Keratinocyte (primary cell): ENCODE measurements around the gene GALNT9. TPM values are rescaled to one million over a fixed set of nuclear protein-coding genes. Genes with fewer than 3 reads are reported as not detected.
A peak's percentile ranks its signal among the peaks of the same experiment; 100 is the strongest.

Source experiments
- DNase-seq: peaks from one replicate; pipeline ENCODE4 v3.0.0-alpha.2; 2011; ENCODE audit warnings: low read depth, missing footprints, low spot score
- FAIRE-seq: peaks from 2 replicates; lab custom pipeline; 2011; peaks lifted over from hg19 to GRCh38; lab: Jason Lieb, UNC
- H2AFZ ChIP-seq: 2 replicates; pipeline ENCODE4 v1.6.0; 2012; ENCODE audit warnings: low read length, control low read depth, inconsistent platforms; ENCODE audit not compliant: control insufficient read depth
- H3K27ac ChIP-seq: 2 replicates; pipeline ENCODE4 v1.5.1; 2011; ENCODE audit warnings: low read length; ENCODE audit not compliant: control insufficient read depth, insufficient read depth
- H3K27me3 ChIP-seq: 3 replicates; pipeline ENCODE4 v1.6.0; 2011; ENCODE audit warnings: low read length; ENCODE audit not compliant: control insufficient read depth, insufficient read depth; ENCODE audit errors: extremely low read depth
- H3K36me3 ChIP-seq, 2 experiments: 2 replicates in 1 of 2; 3 replicates in 1 of 2; pipeline ENCODE4 v1.5.1; 2011; ENCODE audit warnings: low read length in 2 of 2, mild to moderate bottlenecking in 1 of 2; ENCODE audit not compliant: control insufficient read depth in 2 of 2, insufficient read depth in 2 of 2; ENCODE audit errors: extremely low read depth in 1 of 2
- H3K4me1 ChIP-seq: 3 replicates; pipeline ENCODE4 v1.5.1; 2011; ENCODE audit warnings: low read length; ENCODE audit not compliant: control insufficient read depth, insufficient read depth; ENCODE audit errors: extremely low read depth
- H3K4me2 ChIP-seq: 3 replicates; pipeline ENCODE4 v1.6.0; 2011; ENCODE audit warnings: low read depth, low read length; ENCODE audit not compliant: control insufficient read depth, insufficient read depth; ENCODE audit errors: extremely low read depth
- H3K4me3 ChIP-seq, 3 experiments: fragments of 200-600 bp in 1 of 3; sonication (generic) in 1 of 3; 2 replicates in 2 of 3; 3 replicates in 1 of 3; pipeline ENCODE4 v1.5.1; 2011 to 2016; ENCODE audit warnings: low read length in 3 of 3, mild to moderate bottlenecking in 3 of 3, control low read depth in 2 of 3, inconsistent platforms in 1 of 3, low read depth in 1 of 3, mixed read lengths in 1 of 3, mixed run types in 1 of 3, moderate library complexity in 1 of 3; ENCODE audit not compliant: control insufficient read depth in 2 of 3, insufficient read depth in 2 of 3; ENCODE audit errors: extremely low read depth in 1 of 3
- H3K79me2 ChIP-seq: 2 replicates; pipeline ENCODE4 v1.6.0; 2012; ENCODE audit warnings: low read length; ENCODE audit not compliant: control insufficient read depth, insufficient read depth
- H3K9ac ChIP-seq: 3 replicates; pipeline ENCODE4 v1.6.0; 2011; ENCODE audit warnings: low read length; ENCODE audit not compliant: control insufficient read depth, insufficient read depth; ENCODE audit errors: extremely low read depth
- H3K9me1 ChIP-seq: 3 replicates; pipeline ENCODE4 v1.6.0; 2011; ENCODE audit warnings: low read length; ENCODE audit not compliant: control insufficient read depth, insufficient read depth; ENCODE audit errors: extremely low read depth
- H3K9me3 ChIP-seq: 2 replicates; pipeline ENCODE4 v1.5.1; 2012; ENCODE audit warnings: low read depth, low read length; ENCODE audit not compliant: control insufficient read depth
- H4K20me1 ChIP-seq: 3 replicates; pipeline ENCODE4 v1.6.0; 2011; ENCODE audit warnings: low read length; ENCODE audit not compliant: control insufficient read depth, insufficient read depth; ENCODE audit errors: extremely low read depth
- CTCF ChIP-seq, 3 experiments: IDR thresholded peaks in 1 of 3; conservative IDR thresholded peaks in 1 of 3; optimal IDR thresholded peaks in 1 of 3; 2 replicates in 2 of 3; 3 replicates in 1 of 3; pipeline versions ENCODE3 to v1.5.1; 2011; ENCODE audit warnings: low read length in 3 of 3, mild to moderate bottlenecking in 3 of 3, moderate library complexity in 2 of 3, control low read depth in 1 of 3, inconsistent platforms in 1 of 3; ENCODE audit not compliant: insufficient read depth in 2 of 3; ENCODE audit errors: extremely low read depth in 1 of 3
- EZH2 ChIP-seq: IDR thresholded peaks from one replicate; pipeline ENCODE4 v1.6.1; 2012; ENCODE audit warnings: inconsistent platforms, mild to moderate bottlenecking, low read length, moderate library complexity
- dilution Hi-C: fragments of 300-500 bp; cut with MboI; formaldehyde crosslinking; loops from one replicate; pipeline ENCODE4 v1.7.0; 2020; ENCODE audit warnings: low sequenced_read_pairs; ENCODE audit not compliant: extremely low pct_ligation_motif_present
- polyA plus RNA-seq, 5 experiments: library from polyadenylated mRNA; depleted of rRNA in 3 of 5; stranded (reverse) in 3 of 5; stranded (forward) in 1 of 5; unstranded in 1 of 5; fragments of >200 nt; gene quantifications; 1 replicate in 1 of 5; 2 replicates in 3 of 5; 3 replicates in 1 of 5; pipeline versions ENCODE4 v1.2.1 to v1.2.3, GENCODE V29; 2011 to 2012; ENCODE audit warnings: missing spikeins in 2 of 5, low read depth in 1 of 5, low replicate concordance in 1 of 5

Gene GALNT9
- polyA plus RNA-seq, 1 donor (not counting 4 experiments of a cell fraction or from before 2014, with no cell fraction given) = not detected

GRCh38 chr12:132164426-132164825 lies 165.0 kb downstream of the GALNT9 start:
- Histone ChIP-seq H3K79me2 (no peaks in the 10 kb centered on the region), H3K4me3 (no peak overlapping the region), H3K9me3 (no peaks in the 10 kb centered on the region), H3K27ac (no peak overlapping the region), H3K9me1 (no peaks in the 10 kb centered on the region), H4K20me1 (no peaks in the 10 kb centered on the region), H3K4me2 (no peak overlapping the region), H3K36me3 (no peaks in the 10 kb centered on the region), H3K27me3 (peaks cover 17% of the 10 kb centered on the region), H3K4me1 (no peaks in the 10 kb centered on the region), H2AFZ (no peak overlapping the region), H3K9ac (no peak overlapping the region)
- TF ChIP-seq CTCF (optimal IDR thresholded peaks at IDR 0.05 in 1 of 3, IDR thresholded peaks at IDR 0.05 in 1 of 3, conservative IDR thresholded peaks at IDR 0.05 in 1 of 3; ENCODE audit: extremely low read depth in 1 of 3, insufficient read depth in 2 of 3, low read length in 3 of 3) = no peak
- DNase-seq (no peak), FAIRE-seq (no peak)
- dilution Hi-C loops = no loop called here

- peak in 1 of 3 experiments; percentile 27 for TF ChIP-seq CTCF (optimal IDR thresholded peaks at IDR 0.05 in 1 of 3, IDR thresholded peaks at IDR 0.05 in 1 of 3, conservative IDR thresholded peaks at IDR 0.05 in 1 of 3; ENCODE audit: extremely low read depth in 1 of 3, insufficient read depth in 2 of 3, low read length in 3 of 3)
- no peak for TF ChIP-seq EZH2
- dilution Hi-C loops = no loop called here
These were observed 165.5 kb downstream of the GALNT9 start for GRCh38 chr12:132163911-132164288.

More at GRCh38 chr12:132163911-132164288, 165.5 kb downstream of the GALNT9 start:
- FAIRE-seq = no peak
- no peak overlapping the region for H3K4me3 ChIP-seq
- no peak overlapping the region for H3K4me2 ChIP-seq
- no peaks in the 10 kb centered on the region for H3K4me1 ChIP-seq
- no peaks in the 10 kb centered on the region for H3K9me3 ChIP-seq
- H4K20me1 ChIP-seq = no peaks in the 10 kb centered on the region
- no peaks in the 10 kb centered on the region for H3K36me3 ChIP-seq
- H3K9ac ChIP-seq = no peak overlapping the region
- no peak overlapping the region for H3K27ac ChIP-seq
- no peak overlapping the region for H2AFZ ChIP-seq
- no peaks in the 10 kb centered on the region for H3K9me1 ChIP-seq
- H3K79me2 ChIP-seq = no peaks in the 10 kb centered on the region
- H3K27me3 ChIP-seq = peaks cover 17% of the 10 kb centered on the region
- DNase-seq = no peak
